HepG2 (cell line): ENCODE data around the gene LYRM9. TPM values are rescaled to one million over a fixed set of nuclear protein-coding genes. Genes with fewer than 3 reads are reported as not detected.

Source experiments
- BORCS8-MEF2B ChIP-seq: sonication (generic); formaldehyde crosslinking; IDR thresholded peaks from 2 replicates; pipeline ENCODE4 v1.8.0; 2022; ENCODE audit warnings: mild to moderate bottlenecking, missing genetic modification reagents
- CHD2 ChIP-seq: IDR thresholded peaks from 2 replicates; pipeline ENCODE4 v1.6.1; 2011; ENCODE audit warnings: low read depth, low read length, improper control_type of control experiment
- ELF4 ChIP-seq: sonication (generic); formaldehyde crosslinking; IDR thresholded peaks from 2 replicates; pipeline ENCODE4 v1.5.0; 2020; ENCODE audit warnings: missing genetic modification reagents, mild to moderate bottlenecking, moderate library complexity, borderline replicate concordance
- KDM2A ChIP-seq: sonication (generic); formaldehyde crosslinking; IDR thresholded peaks from 2 replicates; pipeline ENCODE4 v1.4.0; 2020; ENCODE audit warnings: low read depth, missing genetic modification reagents, borderline replicate concordance
- MAZ ChIP-seq, 2 experiments: sonication (generic) in 1 of 2; formaldehyde crosslinking in 1 of 2; IDR thresholded peaks; 2 replicates each; pipeline versions ENCODE4 v1.5.0 to v1.6.1; 2012 to 2020; ENCODE audit warnings: low read depth in 2 of 2, mild to moderate bottlenecking in 2 of 2, borderline replicate concordance in 1 of 2, improper control_type of control experiment in 1 of 2, low read length in 1 of 2, missing genetic modification reagents in 1 of 2, moderate library complexity in 1 of 2
- MIER2 ChIP-seq: IDR thresholded peaks from 2 replicates; pipeline ENCODE4 v1.6.1; 2016; ENCODE audit warnings: missing biosample characterization, missing genetic modification reagents
- NR2F1 ChIP-seq, 2 experiments: fragments of 450-650 bp in 1 of 2; formaldehyde crosslinking in 1 of 2; IDR thresholded peaks; 2 replicates each; pipeline versions ENCODE4 v1.5.0 to v1.6.1; 2016 to 2020; ENCODE audit warnings: mild to moderate bottlenecking in 1 of 2, missing compliant biosample characterization in 1 of 2, missing genetic modification reagents in 1 of 2, moderate library complexity in 1 of 2
- SNAI1 ChIP-seq: sonication (generic); formaldehyde crosslinking; IDR thresholded peaks from 2 replicates; pipeline ENCODE4 v1.5.0; 2020; ENCODE audit warnings: mild to moderate bottlenecking, missing genetic modification reagents, borderline replicate concordance
- TBP ChIP-seq: sonication (generic); formaldehyde crosslinking; IDR thresholded peaks from 2 replicates; pipeline ENCODE4 v1.5.0; 2020; ENCODE audit warnings: missing genetic modification reagents
- ZBTB21 ChIP-seq: sonication (generic); formaldehyde crosslinking; IDR thresholded peaks from 2 replicates; pipeline ENCODE4 v1.4.0; 2020; ENCODE audit warnings: missing genetic modification reagents
- ZMYM4 ChIP-seq: sonication (generic); formaldehyde crosslinking; IDR thresholded peaks from 2 replicates; pipeline ENCODE4 v1.8.1; 2023; ENCODE audit warnings: mild to moderate bottlenecking, missing genetic modification reagents
- ZNF562 ChIP-seq: sonication (generic); formaldehyde crosslinking; IDR thresholded peaks from 2 replicates; pipeline ENCODE4 v1.8.0; 2022; ENCODE audit warnings: missing genetic modification reagents, borderline replicate concordance
- ZNF766 ChIP-seq: sonication (generic); formaldehyde crosslinking; IDR thresholded peaks from 2 replicates; pipeline ENCODE4 v1.5.0; 2020; ENCODE audit warnings: missing genetic modification reagents, borderline replicate concordance
- polyA plus RNA-seq, 8 experiments: library from polyadenylated mRNA; depleted of rRNA in 3 of 8; stranded (reverse) in 7 of 8; unstranded in 1 of 8; fragments of >200 nt; fragmentation: Illumina TruSeq in 4 of 8; extraction: Trizol in 4 of 8; gene quantifications; 2 replicates each; pipeline versions ENCODE4 v1.2.1 to v1.2.3, GENCODE V29; 2011 to 2016; ENCODE audit warnings: low read depth in 4 of 8, missing spikeins in 1 of 8, mixed read lengths in 1 of 8; ENCODE audit not compliant: insufficient read depth in 1 of 8
- total RNA-seq, 5 experiments: library from RNA; depleted of rRNA; stranded (reverse); fragments of >200 nt; fragmentation: Illumina TruSeq; extraction: Trizol; gene quantifications; 2 replicates each; pipeline ENCODE4 v1.2.3, GENCODE V29; 2016; ENCODE audit warnings: low read depth in 1 of 5
- TF ChIP-seq, protein P1 (sequence below): sonication (generic); formaldehyde crosslinking; IDR thresholded peaks from 2 replicates; pipeline ENCODE4 v1.5.1; 2020; ENCODE audit warnings: mild to moderate bottlenecking, missing genetic modification reagents, moderate library complexity
- TF ChIP-seq, protein P2 (sequence below): IDR thresholded peaks from 2 replicates; pipeline ENCODE4 v1.6.1; 2016
- TF ChIP-seq, protein P3 (sequence below), 2 experiments: sonication (generic) in 1 of 2; formaldehyde crosslinking in 1 of 2; IDR thresholded peaks; 2 replicates each; pipeline versions ENCODE4 v1.4.0 to v1.6.1; 2016 to 2020; ENCODE audit warnings: borderline replicate concordance in 1 of 2, low read depth in 1 of 2, mild to moderate bottlenecking in 1 of 2, missing genetic modification reagents in 1 of 2
- TF ChIP-seq, protein P4 (sequence below): sonication (generic); formaldehyde crosslinking; IDR thresholded peaks from 2 replicates; pipeline ENCODE4 v1.4.0; 2020; ENCODE audit warnings: mild to moderate bottlenecking, missing genetic modification reagents

The LYRM9 gene
- total and polyA plus RNA-seq, 2 of the 13 experiments (the other 11 are each of a cell fraction or from before 2014, with no cell fraction given) = 0.24 to 0.66 TPM

DNA sequence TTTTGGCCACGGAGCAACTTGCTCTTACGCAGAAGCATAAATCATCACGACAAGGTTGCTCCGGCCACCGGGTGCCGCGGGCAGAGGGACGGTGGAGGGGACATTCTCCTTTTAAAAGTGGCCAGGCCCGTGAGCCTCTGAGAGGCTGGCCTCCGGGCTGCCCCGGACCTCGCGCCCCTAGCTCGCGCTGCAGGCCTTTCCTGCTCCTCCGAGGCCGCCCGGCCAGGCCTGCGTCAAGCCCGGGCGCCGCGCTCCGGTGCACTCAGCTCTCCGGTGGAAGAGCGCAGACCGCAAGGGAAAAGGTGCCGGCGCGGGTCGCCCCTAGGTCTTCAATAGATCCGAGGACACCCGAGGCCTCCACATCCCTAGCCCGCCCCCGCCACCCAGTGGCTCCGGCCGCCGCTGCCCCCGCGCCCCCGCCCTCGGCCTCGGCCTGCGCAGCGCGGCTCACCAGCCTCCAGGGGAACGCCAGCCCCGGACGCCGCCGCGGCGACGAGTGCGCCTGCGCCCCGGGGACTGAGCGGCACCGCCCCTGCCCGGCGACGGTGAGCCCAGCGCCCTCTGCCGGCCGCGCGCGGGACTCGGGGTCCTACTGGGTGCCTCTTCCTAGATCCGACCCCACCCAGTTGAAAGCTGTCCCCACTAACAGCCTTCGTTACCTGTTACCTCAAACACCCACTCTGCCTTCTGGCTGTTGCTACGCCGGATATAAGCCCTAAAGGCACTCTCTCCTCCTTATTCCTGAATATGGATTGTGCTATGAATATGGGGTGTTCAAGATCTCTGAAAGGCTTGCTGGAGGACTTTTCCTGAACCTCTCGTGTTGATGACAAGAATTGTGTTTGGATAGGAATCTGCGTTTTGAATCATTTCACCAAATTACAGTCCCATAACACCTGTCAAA lies at the start of gene LYRM9 (continued):
- TF ChIP-seq, protein P1, sequence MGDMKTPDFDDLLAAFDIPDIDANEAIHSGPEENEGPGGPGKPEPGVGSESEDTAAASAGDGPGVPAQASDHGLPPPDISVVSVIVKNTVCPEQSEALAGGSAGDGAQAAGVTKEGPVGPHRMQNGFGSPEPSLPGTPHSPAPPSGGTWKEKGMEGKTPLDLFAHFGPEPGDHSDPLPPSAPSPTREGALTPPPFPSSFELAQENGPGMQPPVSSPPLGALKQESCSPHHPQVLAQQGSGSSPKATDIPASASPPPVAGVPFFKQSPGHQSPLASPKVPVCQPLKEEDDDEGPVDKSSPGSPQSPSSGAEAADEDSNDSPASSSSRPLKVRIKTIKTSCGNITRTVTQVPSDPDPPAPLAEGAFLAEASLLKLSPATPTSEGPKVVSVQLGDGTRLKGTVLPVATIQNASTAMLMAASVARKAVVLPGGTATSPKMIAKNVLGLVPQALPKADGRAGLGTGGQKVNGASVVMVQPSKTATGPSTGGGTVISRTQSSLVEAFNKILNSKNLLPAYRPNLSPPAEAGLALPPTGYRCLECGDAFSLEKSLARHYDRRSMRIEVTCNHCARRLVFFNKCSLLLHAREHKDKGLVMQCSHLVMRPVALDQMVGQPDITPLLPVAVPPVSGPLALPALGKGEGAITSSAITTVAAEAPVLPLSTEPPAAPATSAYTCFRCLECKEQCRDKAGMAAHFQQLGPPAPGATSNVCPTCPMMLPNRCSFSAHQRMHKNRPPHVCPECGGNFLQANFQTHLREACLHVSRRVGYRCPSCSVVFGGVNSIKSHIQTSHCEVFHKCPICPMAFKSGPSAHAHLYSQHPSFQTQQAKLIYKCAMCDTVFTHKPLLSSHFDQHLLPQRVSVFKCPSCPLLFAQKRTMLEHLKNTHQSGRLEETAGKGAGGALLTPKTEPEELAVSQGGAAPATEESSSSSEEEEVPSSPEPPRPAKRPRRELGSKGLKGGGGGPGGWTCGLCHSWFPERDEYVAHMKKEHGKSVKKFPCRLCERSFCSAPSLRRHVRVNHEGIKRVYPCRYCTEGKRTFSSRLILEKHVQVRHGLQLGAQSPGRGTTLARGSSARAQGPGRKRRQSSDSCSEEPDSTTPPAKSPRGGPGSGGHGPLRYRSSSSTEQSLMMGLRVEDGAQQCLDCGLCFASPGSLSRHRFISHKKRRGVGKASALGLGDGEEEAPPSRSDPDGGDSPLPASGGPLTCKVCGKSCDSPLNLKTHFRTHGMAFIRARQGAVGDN (CRISPR knock-in tag) = peak; percentile 89
- TF ChIP-seq ZBTB21 = no peak
- no peak for TF ChIP-seq ELF4 (CRISPR knock-in tag)
- TF ChIP-seq, protein P2, sequence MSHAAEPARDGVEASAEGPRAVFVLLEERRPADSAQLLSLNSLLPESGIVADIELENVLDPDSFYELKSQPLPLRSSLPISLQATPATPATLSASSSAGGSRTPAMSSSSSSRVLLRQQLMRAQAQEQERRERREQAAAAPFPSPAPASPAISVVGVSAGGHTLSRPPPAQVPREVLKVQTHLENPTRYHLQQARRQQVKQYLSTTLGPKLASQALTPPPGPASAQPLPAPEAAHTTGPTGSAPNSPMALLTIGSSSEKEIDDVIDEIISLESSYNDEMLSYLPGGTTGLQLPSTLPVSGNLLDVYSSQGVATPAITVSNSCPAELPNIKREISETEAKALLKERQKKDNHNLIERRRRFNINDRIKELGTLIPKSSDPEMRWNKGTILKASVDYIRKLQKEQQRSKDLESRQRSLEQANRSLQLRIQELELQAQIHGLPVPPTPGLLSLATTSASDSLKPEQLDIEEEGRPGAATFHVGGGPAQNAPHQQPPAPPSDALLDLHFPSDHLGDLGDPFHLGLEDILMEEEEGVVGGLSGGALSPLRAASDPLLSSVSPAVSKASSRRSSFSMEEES (CRISPR knock-in tag) = no peak
- TF ChIP-seq ZMYM4 = peak; percentile 87
- no peak for TF ChIP-seq NR2F1 (CRISPR knock-in tag; IDR thresholded peaks at IDR 0.05)
- TF ChIP-seq MAZ (IDR thresholded peaks at IDR 0.05; ENCODE audit: borderline replicate concordance, low read depth, low read length) = peak; percentile 81; the same call in 1 of the 2 replicates
- peak; percentile 86 for TF ChIP-seq MAZ (CRISPR knock-in tag; IDR thresholded peaks at IDR 0.05; ENCODE audit: low read depth)
- peak; percentile 62; the same call in 1 of the 2 replicates for TF ChIP-seq KDM2A
- no peak for TF ChIP-seq MIER2
- no peak for TF ChIP-seq TBP (CRISPR knock-in tag)
- TF ChIP-seq CHD2 = no peak
- TF ChIP-seq BORCS8-MEF2B (CRISPR knock-in tag) = no peak
- TF ChIP-seq, protein P3, sequence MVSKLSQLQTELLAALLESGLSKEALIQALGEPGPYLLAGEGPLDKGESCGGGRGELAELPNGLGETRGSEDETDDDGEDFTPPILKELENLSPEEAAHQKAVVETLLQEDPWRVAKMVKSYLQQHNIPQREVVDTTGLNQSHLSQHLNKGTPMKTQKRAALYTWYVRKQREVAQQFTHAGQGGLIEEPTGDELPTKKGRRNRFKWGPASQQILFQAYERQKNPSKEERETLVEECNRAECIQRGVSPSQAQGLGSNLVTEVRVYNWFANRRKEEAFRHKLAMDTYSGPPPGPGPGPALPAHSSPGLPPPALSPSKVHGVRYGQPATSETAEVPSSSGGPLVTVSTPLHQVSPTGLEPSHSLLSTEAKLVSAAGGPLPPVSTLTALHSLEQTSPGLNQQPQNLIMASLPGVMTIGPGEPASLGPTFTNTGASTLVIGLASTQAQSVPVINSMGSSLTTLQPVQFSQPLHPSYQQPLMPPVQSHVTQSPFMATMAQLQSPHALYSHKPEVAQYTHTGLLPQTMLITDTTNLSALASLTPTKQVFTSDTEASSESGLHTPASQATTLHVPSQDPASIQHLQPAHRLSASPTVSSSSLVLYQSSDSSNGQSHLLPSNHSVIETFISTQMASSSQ (IDR thresholded peaks at IDR 0.05; ENCODE audit: low read depth) = no peak
- TF ChIP-seq, protein P3 (CRISPR knock-in tag; IDR thresholded peaks at IDR 0.05; ENCODE audit: borderline replicate concordance) = no peak
- TF ChIP-seq, protein P4, sequence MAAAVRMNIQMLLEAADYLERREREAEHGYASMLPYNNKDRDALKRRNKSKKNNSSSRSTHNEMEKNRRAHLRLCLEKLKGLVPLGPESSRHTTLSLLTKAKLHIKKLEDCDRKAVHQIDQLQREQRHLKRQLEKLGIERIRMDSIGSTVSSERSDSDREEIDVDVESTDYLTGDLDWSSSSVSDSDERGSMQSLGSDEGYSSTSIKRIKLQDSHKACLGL (CRISPR knock-in tag) = peak; percentile 28; the same call in 1 of the 2 replicates
- no peak for TF ChIP-seq SNAI1
- TF ChIP-seq ZNF562 (CRISPR knock-in tag) = no peak
- no peak for TF ChIP-seq ZNF766 (CRISPR knock-in tag)
